Renal pelvis (tissue), 4 donors: ENCODE data around the gene HRH3. TPM values are rescaled to one million over a fixed set of nuclear protein-coding genes. Genes with fewer than 3 reads are reported as not detected.

Experiments used
- DNase-seq: peaks from one replicate; pipeline ENCODE4 v3.0.0-alpha.2; 2013
- polyA plus RNA-seq, 3 donors: library from polyadenylated mRNA; unstranded; fragments of 120-200 nt; gene quantifications; one replicate each; pipeline ENCODE4 v1.2.1, GENCODE V29; 2013; ENCODE audit not compliant: insufficient read length in 3 of 3

Gene HRH3
- polyA plus RNA-seq, 3 donors, result 0.11 to 0.19 TPM; not detected in 1

- no peak for DNase-seq
Measured at GRCh38 chr20:62230276-62230675, 10.2 kb upstream of the HRH3 start.

DNA sequence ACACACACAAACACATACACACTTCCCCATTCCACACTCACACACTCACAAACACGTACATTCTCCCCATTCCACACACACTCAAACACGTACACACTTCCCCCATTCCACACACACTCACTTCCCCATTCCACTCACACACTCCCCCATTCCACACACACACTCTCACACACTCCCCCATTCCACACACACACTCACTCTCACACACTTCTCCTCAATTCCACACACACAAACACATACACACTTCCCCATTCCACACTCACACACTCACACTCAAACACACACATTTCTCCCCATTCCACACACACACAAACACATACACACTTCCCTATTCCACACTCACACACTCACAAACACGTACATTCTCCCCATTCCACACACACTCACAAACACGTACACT, 9.6 kb upstream of the HRH3 start:
- DNase-seq, result no peak

- DNase-seq, result no peak
Measured at GRCh38 chr20:62228982-62229545, 9.0 kb upstream of the HRH3 start.

DNA sequence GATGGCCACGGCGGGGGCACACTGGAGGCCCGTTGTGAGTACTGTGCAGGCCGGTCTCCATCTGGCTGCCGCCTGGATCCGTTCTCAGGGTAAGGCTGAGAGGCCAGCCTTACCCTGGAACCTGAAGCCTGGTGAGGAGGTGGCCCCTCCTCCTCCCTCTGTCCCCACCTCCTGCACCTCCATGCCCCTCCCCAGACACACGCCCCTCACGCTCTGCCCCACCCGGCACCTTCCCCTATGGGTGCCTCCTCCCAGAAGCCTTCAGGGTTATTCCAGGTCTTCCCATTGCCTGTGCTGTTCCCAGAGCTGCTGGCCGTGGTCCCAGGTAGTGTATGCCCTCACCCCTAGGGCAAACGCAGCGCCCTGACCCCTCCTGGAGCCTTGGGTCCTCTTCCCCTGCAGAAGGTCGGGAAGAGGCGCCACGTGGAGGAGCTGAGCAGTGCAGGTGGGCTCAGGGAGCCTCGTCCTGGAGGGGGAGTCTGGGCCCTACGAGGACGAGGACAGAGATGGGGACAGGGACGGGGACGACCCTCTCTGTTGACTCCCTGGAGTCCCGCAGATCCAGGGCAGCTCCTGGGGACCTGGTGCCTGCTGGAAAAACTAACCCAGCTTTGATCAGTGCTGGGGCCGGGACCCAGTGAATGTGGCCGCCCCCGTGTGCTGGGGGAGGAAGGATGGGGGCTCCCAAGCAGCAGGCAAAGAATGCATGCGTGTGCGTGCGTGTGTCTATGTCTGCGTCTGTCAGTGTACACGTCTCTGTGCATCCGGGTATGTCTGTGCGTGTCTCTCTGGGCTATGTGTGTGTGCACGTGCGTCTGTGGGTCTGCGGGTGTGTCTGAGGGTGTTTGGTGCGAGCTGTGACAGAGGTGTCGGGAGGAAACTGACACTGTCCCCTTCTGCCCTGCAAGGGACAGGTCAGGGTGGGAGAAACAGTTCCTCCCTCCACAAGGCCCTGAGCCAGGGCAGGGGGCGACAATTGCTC, 8.2 kb upstream of the HRH3 start:
- no peak for DNase-seq

DNA sequence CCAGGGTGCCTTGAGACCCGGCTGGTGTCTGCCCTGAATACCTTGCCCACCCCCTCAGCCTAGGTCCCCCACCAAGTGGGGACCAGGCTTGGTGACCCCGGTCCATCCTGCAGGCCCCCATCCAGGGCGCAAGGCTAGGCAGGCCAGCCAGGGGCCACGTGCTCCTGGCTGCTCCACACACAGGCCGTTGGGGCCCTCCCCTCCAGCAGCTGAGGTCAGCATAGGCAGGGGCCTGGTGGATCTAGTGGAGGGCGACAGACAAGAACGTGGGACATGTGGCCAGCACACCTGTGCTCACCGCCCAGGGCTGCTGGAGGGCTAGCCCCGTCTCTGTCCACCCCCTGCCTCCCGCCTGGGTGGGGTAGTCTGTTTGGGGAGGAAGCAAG, 7.5 kb upstream of the HRH3 start:
- DNase-seq, result no peak

DNA sequence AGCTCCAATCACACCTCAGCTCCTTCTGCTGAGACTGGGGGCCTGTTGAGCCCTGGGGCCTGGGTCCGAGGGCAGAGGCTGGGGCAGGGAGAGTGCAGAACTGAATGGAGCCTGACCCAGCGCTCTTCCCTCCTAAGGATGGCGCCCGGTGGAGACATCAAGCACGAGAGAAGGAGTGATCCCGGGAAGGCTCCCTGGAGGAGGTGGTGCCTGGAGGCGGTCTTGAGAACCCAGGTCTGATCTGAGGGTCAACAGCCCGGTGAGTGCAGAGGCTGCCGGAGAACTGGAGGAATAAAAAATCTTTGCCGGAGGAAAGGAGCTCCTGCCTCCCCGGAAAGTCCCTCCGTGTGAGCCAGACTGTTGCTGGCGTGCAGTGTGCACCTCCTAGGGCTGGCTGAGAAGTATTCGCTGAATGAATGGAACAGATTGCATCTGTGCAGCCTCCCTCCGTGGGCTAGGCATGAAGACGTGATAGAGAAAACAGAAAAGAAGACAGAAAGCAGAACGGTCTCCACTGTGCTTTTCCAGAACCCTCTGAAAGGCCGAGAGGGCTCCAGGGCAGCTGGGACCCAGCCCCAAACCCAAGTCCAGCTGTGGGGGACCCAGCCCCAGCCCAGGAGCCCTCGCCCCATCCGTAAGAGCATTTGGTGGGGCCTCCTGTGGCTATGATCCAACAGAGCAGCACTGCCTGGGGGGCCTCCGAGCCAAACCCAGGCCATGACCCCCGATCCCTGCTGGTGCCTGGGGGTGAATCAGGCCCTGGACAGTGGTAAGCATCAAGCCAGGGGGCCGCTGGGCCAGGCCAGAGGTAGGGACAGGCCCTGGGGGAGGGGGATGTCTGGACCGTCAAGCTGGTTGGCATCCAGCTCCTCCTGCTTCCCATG, 6.9 kb upstream of the HRH3 start:
- no peak for DNase-seq

GRCh38 chr20:62225820-62226635, 6.0 kb upstream of the HRH3 start:
- DNase-seq, result no peak

DNA sequence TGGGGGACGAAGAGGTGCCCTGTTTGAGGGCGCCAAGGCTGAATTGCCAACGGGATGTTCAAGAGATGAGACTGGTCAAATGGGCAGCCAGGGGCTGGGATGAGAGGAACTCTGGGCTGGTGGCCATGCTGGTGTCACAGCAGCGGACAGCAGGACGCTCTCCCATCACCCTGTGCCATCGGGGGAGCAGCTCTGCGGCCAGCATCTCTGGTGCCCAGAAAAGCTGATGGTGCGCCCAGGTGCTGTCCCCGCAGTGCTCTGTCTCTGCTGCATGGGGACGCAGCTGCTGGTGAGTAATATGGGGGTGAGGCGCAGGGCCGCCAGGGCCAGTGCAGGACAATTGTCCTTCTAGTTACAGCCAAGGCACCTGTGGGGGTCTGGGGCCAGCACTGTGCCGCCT, 4.9 kb upstream of the HRH3 start:
- DNase-seq, result no peak

GRCh38 chr20:62224113-62224855, 4.2 kb upstream of the HRH3 start:
- DNase-seq, result no peak

- DNase-seq, result no peak
Measured at GRCh38 chr20:62223571-62223970, 3.5 kb upstream of the HRH3 start.

- no peak for DNase-seq
Measured at GRCh38 chr20:62222972-62223371, 2.9 kb upstream of the HRH3 start.

DNA sequence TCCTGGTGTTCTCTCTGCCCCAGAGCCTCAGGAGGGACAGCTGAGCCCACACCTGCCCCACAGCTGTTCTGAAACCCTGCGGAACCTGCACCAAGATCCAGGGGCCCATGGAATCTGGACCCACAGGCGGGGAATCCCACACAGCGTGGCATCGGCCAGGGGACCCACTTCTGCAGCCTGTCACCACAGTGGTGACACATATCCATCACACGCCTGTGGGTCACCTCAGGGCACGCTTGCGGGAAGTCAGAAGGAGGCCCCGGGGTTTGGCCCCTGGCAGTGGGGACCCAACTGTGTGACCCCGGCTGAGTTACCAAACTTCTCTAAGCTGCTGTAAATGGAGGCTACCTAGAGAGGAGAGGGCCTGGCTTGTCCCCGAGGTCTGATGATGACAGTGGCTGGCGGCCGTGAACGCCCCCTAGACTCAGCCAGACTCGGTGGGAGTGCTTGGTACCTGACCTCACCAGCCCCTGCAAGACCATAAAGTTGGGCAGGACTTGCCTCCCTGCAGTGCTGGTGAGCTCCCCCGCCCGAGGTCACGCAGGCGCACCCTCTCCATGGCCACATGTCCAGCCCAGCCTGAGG, 2.3 kb upstream of the HRH3 start:
- no peak for DNase-seq

GRCh38 chr20:62220666-62221568, 839 bp upstream of the HRH3 start:
- DNase-seq, result no peak

DNA sequence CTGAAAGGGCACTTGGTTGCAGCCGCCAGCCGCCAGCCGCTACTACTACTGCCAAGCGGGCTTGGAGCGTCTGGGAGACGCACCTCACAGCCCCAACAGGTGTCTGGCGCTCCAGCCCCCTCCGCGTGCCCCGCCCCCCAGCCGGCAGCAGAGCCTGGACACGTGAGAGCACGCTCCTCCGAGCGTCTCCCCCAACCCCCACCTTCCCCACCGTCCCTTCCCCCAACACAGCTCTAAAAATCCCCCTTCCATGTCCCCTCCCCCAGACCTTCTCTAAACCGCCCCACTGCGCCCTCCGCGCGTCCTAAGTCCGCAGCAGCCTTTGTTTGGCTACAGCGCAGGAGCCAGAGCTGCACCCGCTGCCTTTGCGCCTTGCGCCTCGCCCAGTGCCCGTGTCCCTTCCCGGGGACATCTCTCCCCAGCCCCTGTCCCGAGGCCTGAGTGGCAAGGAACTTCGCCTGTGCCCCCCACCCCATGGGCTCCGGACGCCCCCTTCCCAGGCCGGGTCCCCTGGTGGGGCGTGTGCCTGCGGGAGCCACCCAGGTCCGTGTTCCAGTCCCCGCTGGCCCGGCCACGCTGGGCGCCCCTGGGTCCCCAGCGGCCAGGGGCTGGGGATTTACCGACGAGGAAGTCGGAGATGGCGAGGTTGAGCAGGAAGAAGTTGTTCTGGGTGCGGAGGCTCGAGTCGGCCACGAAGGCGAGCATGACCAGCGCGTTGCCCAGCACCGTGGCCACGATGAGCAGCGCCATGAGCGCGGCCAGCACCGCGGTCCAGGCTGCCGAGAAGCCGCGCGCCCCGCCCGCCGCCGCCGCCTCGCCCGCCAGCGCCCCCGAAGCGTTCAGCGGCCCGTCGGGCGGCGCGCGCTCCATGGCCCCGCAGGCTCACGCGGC, 732 bp downstream of the HRH3 start:
- DNase-seq, result no peak

GRCh38 chr20:62217913-62218773, 1.9 kb downstream of the HRH3 start:
- DNase-seq, result no peak

DNA sequence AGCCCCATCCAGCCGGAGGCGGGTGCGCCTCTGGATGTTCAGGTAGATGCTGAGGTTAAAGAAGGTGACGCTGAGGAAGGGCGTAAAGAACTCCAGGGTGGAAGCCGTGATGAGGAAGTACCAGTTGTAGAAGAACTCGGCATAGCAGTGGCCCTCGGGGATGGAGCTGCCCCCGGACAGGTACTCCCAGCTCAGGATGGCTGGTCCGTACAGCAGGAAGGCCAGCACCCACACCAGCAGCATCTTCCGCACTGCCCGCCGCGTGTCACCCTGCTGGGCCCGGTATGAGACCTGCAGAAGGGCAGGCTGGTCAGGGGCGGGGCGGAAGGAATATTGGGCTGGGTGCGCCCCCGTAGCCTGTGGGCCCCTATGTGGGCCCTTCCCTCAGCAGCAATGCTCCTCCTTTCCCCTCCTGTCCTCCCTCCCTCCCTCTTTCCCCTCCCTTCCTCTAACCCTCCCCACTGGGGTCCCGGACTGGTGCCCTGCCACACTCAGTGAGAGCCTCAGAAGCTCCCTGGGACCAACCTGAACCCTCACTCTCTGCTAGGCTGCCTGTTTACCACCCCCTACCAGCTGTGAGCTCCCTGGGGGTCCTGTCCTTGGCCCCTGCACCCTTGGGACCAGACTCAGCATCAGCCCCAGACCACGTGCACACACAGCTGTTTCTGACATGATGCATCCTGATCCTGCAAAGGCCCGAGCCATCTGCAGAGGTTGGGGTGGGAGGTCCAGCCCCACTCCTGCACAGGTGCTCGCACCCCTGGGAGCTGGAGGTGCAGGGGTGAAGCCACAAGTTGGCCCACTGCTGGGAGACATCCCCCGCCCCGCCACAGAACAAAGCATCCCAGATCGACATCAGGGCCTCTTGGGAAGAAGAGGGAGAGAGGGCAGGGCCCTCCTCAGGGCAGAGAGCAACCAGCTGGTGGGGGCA, 3.2 kb downstream of the HRH3 start:
- DNase-seq, result no peak
